Measurements from ENCODE around the gene SH3TC1. TPM values are rescaled to one million over a fixed set of nuclear protein-coding genes. Genes with fewer than 3 reads are reported as not detected.

Gene SH3TC1
- total and polyA plus RNA-seq, 2 of the 8 experiments (the other 6 are each of a cell fraction or from before 2014, with no cell fraction given): 0.15 TPM; not detected in 1

DNA sequence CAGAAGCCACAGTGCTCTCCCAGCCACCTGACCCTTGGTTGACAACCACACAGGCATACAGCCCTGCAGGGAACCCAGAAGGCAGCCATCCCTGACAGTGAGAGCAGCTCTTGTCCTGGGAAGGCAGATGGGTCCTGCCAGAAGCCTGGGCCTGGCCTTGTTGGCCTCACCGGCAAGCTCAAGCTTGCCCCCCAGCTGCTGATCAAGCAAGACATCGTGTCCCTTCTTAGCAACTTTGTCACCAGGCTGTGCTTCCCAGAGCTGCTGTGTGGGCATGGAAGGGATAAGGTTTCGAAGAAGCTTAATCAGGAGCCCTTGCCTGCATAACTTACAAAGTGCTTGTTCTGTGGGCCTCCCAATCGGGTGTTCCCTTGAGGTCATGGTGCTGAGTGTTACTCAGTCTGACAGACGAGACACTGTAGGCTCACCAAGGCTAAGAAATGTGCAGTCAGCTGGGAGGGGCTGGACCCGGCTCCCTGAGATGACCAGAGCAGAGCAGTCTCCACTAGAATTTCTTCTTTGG, 33.7 kb upstream of the SH3TC1 start:
- Histone ChIP-seq H3K23ac (ENCODE audit: insufficient read length) (no peak overlapping the region), H3K18ac (ENCODE audit: extremely low read depth, low read length) (no peak overlapping the region), H2BK15ac (ENCODE audit: low read length) (no peak overlapping the region), H2AK5ac (ENCODE audit: low read depth, low read length) (no peak overlapping the region), H2BK120ac (replicated peaks; ENCODE audit: low read depth, low read length) (no peak overlapping the region), H3K79me2 (ENCODE audit: control insufficient read depth in 1 of 2, insufficient read depth in 2 of 2, low read length in 2 of 2) (no peaks in the 10 kb centered on the region), H3K4ac (replicated peaks; ENCODE audit: insufficient read length, low read depth, low read length) (no peak overlapping the region), H3K4me1 (replicated peaks in 1 of 4; ENCODE audit: control insufficient read depth in 3 of 4, insufficient read depth in 4 of 4, low read length in 3 of 4) (no peaks in the 10 kb centered on the region), H4K91ac (replicated peaks; ENCODE audit: insufficient read length, low read length) (no peak overlapping the region), H3K9me3 (ENCODE audit: insufficient read depth in 2 of 2, low read depth in 1 of 2, low read length in 1 of 2) (peaks cover 9 to 13% of the 10 kb centered on the region in 2 experiments), H2BK12ac (ENCODE audit: low read depth, low read length) (no peak overlapping the region), H3K27ac (ENCODE audit: low read depth, low read length) (no peak overlapping the region), H2AFZ (ENCODE audit: low read length) (no peak overlapping the region), H3K4me3 (ENCODE audit: extremely low read depth in 1 of 4, insufficient read depth in 2 of 4, low read depth in 3 of 4, low read length in 4 of 4) (no peak overlapping the region), H2BK20ac (ENCODE audit: low read length) (no peak overlapping the region), H3K36me3 (ENCODE audit: control insufficient read depth in 2 of 4, insufficient read depth in 4 of 4, low read length in 3 of 4) (no peaks in the 10 kb centered on the region), H4K8ac (ENCODE audit: extremely low read depth, insufficient read depth, low read length) (no peak overlapping the region; the same call in 1 of the 2 replicates), H4K5ac (ENCODE audit: insufficient read length, low read depth, low read length) (no peak overlapping the region), H3K14ac (ENCODE audit: insufficient read length) (no peak overlapping the region), H3K56ac (replicated peaks; ENCODE audit: insufficient read length, low read depth, low read length) (no peak overlapping the region), H3K23me2 (ENCODE audit: low read depth, low read length) (peaks cover 11% of the 10 kb centered on the region; the same call in 1 of the 2 replicates), H3K27me3 (replicated peaks in 1 of 4; ENCODE audit: control insufficient read depth in 3 of 4, extremely low read depth in 1 of 4, insufficient read depth in 3 of 4, low read length in 3 of 4) (peaks cover 0 to 4% (median under 1%) of the 10 kb centered on the region in 4 experiments; a peak in 3 of 7 replicates), H3K9ac (replicated peaks in 1 of 4; ENCODE audit: extremely low read depth in 1 of 4, low read depth in 3 of 4, low read length in 3 of 4) (no peak overlapping the region), H3K79me1 (ENCODE audit: low read depth, low read length) (no peaks in the 10 kb centered on the region), H2BK5ac (ENCODE audit: low read depth, low read length) (no peak overlapping the region), H4K20me1 (replicated peaks in 1 of 2; ENCODE audit: control insufficient read depth in 1 of 2, insufficient read depth in 2 of 2, low read length in 2 of 2) (peaks cover 0 to 5% of the 10 kb centered on the region in 2 experiments), H3K4me2 (ENCODE audit: insufficient read depth in 1 of 2, low read depth in 2 of 2, low read length in 2 of 2) (no peak overlapping the region)
- FAIRE-seq (no peak), DNase-seq (ENCODE audit: low read depth in 1 of 2, low spot score in 2 of 2) (no peak)
- WGBS, 2 experiments (ENCODE audit: extremely low coverage in 1 of 2, insufficient coverage in 1 of 2, insufficient read length in 1 of 2, insufficient replicate concordance in 2 of 2, low coverage in 1 of 2, low lambda C conversion rate in 2 of 2, missing lambda C conversion rate in 1 of 2): 84% methylated on average over 6 of the region's 6 CpGs; no CpG with 5 or more reads in 1 of the 2 experiments
- TF ChIP-seq RAD21 (IDR thresholded peaks at IDR 0.05 in 1 of 2, conservative IDR thresholded peaks at IDR 0.05 in 1 of 2; ENCODE audit: low read depth in 2 of 2, low read length in 2 of 2): peak; percentile 3 to 31; a peak in 2 of 4 replicates
- no peak for TF ChIP-seq RBBP5 (IDR thresholded peaks at IDR 0.05; ENCODE audit: borderline replicate concordance, low read depth, low read length)
- ChIA-PET CTCF (ENCODE audit: partially characterized antibody) (interaction anchor here (1.0 to 1.4 kb wide), 2 partner anchors 12 kb away, joined by 3 to 5 read pairs; no protein-coding TSS in a partner anchor), POLR2A (ENCODE audit: partially characterized antibody) (interaction anchor here (0.7 kb wide), 1 partner anchor 17 kb away, joined by 3 read pairs; no protein-coding TSS in a partner anchor)
